Activated naive CD8-positive, alpha-beta T cell treated with anti-CD3 and anti-CD28 coated beads, Interleukin-2, amount 50 U/mL, for 16 hours (primary cell): ENCODE results near the gene FBXL5.

Experiments used
- DNase-seq: peaks from one replicate; pipeline ENCODE4 v3.0.0-alpha.2; 2020; ENCODE audit warnings: low read depth, low spot score

Gene FBXL5, protein sequence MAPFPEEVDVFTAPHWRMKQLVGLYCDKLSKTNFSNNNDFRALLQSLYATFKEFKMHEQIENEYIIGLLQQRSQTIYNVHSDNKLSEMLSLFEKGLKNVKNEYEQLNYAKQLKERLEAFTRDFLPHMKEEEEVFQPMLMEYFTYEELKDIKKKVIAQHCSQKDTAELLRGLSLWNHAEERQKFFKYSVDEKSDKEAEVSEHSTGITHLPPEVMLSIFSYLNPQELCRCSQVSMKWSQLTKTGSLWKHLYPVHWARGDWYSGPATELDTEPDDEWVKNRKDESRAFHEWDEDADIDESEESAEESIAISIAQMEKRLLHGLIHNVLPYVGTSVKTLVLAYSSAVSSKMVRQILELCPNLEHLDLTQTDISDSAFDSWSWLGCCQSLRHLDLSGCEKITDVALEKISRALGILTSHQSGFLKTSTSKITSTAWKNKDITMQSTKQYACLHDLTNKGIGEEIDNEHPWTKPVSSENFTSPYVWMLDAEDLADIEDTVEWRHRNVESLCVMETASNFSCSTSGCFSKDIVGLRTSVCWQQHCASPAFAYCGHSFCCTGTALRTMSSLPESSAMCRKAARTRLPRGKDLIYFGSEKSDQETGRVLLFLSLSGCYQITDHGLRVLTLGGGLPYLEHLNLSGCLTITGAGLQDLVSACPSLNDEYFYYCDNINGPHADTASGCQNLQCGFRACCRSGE

GRCh38 chr4:15655223-15656037 lies at the start of gene FBXL5:
TSS of gene FBXL5 (minus strand) at chr4:15655357. CDS start at chr4:15655287, 70 bp downstream.
- DNase-seq = peak; percentile 53

- DNase-seq = no peak
These were observed 49.0 kb upstream of the FBXL5 start for GRCh38 chr4:15704129-15704528.

DNA sequence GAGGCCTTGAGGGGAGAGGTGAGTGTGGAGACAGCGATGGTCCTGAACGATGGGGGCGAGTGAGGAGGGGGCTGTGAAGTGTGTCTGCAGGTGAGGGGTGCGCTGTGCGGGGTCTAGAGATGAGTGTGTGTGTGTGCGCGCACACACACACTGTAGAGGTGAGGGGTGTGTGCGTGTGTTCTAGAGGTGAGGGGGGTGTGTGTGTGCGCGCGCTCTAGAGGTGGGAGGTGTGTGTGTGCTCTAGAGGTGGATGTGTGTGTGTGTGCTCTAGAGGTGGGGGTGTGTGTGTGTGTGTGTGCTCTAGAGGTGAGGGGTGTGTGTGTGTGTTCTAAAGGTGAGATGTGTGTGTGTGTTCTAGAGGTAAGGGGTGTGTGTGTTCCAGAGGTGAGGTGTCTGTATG lies 48.3 kb upstream of the FBXL5 start:
- DNase-seq = no peak

DNA sequence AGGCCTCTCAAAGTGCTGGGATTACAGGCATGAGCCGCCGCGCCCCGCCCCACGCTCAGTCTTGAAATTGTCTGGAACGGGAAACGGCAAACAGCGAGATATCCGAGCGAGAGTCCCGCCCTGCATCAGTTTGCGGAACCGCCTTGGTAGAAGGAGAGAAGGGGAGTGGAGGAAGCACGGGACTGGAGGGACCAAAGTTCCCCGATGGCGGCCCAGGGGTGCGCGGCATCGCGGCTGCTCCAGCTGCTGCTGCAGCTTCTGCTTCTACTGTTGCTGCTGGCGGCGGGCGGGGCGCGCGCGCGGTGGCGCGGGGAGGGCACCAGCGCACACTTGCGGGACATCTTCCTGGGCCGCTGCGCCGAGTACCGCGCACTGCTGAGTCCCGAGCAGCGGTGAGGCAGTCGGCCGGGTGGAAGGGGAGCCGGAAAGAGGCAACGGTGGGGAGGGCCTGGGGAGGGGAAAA lies 47.8 kb upstream of the FBXL5 start, which contains the start of gene BST1:
TSS of gene BST1 (plus strand) at position 125 of the 463 bp plus-strand sequence. CDS start at position 205, 80 bp downstream.
- DNase-seq = peak; percentile 8

DNA sequence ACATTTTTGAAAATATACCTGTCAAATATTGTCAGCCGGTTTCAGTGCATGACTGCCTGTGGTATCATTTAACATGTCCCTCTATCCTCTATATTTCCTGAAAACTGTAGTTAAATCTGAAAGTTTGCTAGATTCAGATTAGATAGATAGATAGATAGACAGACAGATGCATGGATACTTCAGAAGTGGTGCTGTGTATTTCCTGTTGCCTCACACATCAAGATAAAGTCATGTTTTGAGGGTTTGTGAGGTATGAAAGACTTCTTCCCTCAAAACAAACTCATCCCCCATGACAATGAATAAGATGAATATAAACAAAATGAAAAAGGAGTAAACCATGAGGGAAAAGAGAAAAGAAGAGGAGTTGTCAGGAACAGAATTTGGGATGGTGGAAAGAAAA lies 41.7 kb upstream of the FBXL5 start:
- DNase-seq = no peak

- DNase-seq = no peak
These were observed 40.6 kb upstream of the FBXL5 start for GRCh38 chr4:15695729-15696128.

GRCh38 chr4:15695240-15695699 lies 40.1 kb upstream of the FBXL5 start:
- no peak for DNase-seq

DNA sequence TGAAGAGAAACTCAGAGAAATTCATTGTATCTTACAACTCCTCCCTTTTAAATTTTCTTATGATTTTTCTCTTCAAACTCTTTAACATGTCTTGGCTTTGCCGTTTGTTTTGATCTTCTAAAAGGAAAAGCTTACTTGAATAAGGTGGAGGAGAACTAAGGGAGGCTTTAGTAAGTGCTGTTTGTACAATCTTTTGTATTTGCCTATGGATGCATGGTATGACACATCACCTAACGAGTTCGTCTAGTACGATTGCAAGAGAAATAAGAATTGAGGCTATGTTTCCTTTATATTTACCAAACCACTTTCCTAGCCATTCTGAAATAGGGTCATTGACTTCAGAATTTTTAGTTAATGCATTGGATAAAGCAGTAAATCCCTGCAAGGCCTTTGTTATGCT lies 39.3 kb upstream of the FBXL5 start:
- DNase-seq = no peak

DNA sequence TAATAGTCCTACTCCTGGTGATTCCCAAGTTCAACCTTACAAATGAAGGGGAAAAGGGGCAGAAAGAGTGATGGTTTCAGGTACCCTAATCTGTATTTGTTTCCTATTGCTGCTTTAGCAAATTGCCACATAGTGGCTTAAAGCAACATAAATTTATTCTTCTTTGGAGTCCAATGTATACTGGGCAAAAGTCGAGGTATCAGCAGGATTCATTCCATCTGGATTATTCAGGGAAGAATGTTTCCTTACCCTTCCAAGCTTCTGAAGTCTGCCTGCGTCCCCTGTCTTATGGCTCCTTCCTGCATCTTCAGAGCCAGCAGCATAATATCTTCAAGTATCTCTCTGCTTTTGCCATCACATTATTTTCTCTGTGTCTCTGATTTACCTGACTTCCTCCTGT lies 37.4 kb upstream of the FBXL5 start:
- no peak for DNase-seq

DNA sequence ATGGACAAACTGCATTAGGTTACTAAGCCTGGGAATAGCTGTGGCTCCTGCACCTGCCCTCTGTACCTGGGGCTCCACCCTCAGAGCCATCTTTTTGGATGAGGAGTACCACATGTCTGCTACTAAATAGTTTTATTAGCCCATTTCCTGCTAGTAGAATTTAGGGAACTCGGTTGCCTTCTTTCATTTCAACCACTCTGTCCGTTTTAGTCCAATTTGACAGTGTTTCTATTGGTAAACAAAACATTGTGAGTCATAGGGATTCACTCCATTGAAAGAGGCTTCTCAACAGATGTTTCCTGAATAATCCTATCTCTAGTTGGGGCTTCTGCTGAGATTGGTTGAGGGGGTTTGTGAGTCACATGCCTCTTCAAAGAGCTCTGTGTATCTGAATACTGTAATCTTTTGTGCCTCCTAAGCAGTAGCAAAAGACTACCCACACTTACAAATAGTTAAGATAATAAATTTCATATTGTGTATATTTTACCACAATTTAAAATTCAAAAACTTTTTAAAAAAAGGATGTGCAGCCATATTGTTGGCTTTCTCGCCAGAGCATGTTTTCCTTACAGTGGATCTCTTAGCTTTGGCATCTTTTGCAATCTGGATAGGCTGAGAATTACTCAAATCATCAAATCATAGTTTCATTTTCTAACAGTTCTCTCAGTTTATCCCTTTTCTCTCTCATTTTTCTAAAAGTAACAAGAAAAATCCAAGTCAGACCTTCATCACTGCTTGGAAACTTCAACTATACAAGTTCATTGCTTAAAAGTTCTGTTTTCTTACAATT lies 36.4 kb upstream of the FBXL5 start:
- no peak for DNase-seq

- no peak for DNase-seq
These were observed 35.1 kb upstream of the FBXL5 start for GRCh38 chr4:15690020-15690809.

GRCh38 chr4:15689540-15689939 lies 34.4 kb upstream of the FBXL5 start:
- no peak for DNase-seq

- DNase-seq = no peak
These were observed 32.9 kb upstream of the FBXL5 start for GRCh38 chr4:15688051-15688450.

DNA sequence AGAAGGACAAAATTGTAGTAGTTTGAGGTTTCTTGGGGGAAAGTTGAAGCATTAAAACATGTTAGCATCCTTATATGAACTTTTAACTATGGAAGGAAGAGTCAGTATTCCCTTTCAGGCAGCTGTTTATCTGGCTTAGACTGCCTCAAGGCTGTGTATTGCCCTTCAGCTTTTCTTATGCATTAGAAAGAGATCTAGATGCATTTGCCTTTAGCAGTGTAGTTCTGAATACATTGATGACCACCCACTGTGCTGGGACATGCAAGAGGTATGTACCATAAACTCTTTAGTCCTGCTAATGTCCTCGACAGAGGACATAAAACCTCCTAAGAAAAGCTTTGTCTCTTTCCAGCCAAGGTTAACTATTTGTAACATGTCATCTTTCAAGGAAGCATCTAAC lies 29.3 kb upstream of the FBXL5 start:
- DNase-seq = no peak

DNA sequence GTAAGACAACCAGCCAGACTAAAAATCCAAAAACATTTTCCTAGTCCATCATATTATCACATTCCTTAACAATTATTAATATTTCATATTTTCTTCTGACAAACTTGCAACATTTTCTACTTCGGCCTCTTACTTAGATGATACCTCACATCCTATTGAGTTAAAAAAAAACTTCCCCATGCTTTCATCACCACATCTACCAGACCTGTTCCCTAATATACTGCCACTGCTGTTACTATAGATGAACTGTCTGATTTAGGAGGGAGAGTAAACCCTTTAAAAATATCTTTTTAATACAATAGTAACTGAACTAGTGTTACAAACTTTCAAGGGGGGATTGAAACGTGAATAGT lies 28.0 kb upstream of the FBXL5 start:
- no peak for DNase-seq

GRCh38 chr4:15682242-15683142 lies 27.3 kb upstream of the FBXL5 start:
- DNase-seq = no peak

GRCh38 chr4:15681372-15682241 lies 26.4 kb upstream of the FBXL5 start, which contains the start of gene FAM200B:
TSS of gene FAM200B (plus strand) at chr4:15681827. CDS start at chr4:15686978, 5,151 bp downstream.
- peak; percentile 91 for DNase-seq

DNA sequence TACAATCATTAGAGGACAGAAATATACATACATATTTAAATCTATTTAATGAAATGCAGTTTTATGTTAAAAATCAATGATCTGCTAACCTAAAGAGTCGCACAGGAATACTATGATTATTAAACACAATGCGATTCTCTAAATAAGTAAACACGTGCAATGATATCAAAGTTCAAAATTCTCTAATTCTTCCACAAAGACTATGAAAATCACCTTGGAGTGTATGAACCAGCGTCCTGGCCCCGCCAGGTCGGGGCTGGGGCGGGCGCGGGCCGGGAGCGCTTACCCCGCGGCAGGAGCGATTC lies 25.9 kb upstream of the FBXL5 start:
- no peak for DNase-seq
